GM06990 (cell line): ENCODE results near the gene CDK18.

Source experiments
- DNase-seq: peaks from one replicate; pipeline ENCODE4 v3.0.0-alpha.2; 2011; ENCODE audit not compliant: insufficient read length; ENCODE audit errors: extremely low read depth
- H3K27me3 ChIP-seq: replicated peaks from 2 replicates; pipeline ENCODE4 v1.6.0; 2011; ENCODE audit warnings: low read length; ENCODE audit not compliant: control insufficient read depth, insufficient read depth
- H3K36me3 ChIP-seq: 2 replicates; pipeline ENCODE4 v1.5.1; 2011; ENCODE audit warnings: low read length; ENCODE audit not compliant: control insufficient read depth, insufficient read depth
- H3K4me3 ChIP-seq: replicated peaks from 2 replicates; pipeline ENCODE4 v1.5.1; 2011; ENCODE audit warnings: low read depth, mild to moderate bottlenecking, control low read depth, low read length
- CTCF ChIP-seq: IDR thresholded peaks from 2 replicates; pipeline ENCODE4 v1.5.1; 2011; ENCODE audit warnings: low read length, control low read depth, mild to moderate bottlenecking, inconsistent platforms; ENCODE audit not compliant: insufficient read depth, poor library complexity, severe bottlenecking

Gene CDK18

GRCh38 chr1:205473475-205473874 is 31.0 kb upstream of the CDK18 start:
- H3K27me3 ChIP-seq: no peaks in the 10 kb centered on the region; the same call in 1 of the 2 replicates
- TF ChIP-seq CTCF: no peak
- no peak for DNase-seq
- H3K36me3 ChIP-seq: no peaks in the 10 kb centered on the region
- H3K4me3 ChIP-seq: no peak overlapping the region

GRCh38 chr1:205473966-205474365 is 30.5 kb upstream of the CDK18 start:
- no peaks in the 10 kb centered on the region for H3K36me3 ChIP-seq
- H3K27me3 ChIP-seq: no peaks in the 10 kb centered on the region; the same call in 1 of the 2 replicates
- no peak for DNase-seq
- H3K4me3 ChIP-seq: no peak overlapping the region
- TF ChIP-seq CTCF: no peak

- no peak for TF ChIP-seq CTCF
- no peak for DNase-seq
- no peaks in the 10 kb centered on the region; the same call in 1 of the 2 replicates for H3K27me3 ChIP-seq
- no peak overlapping the region for H3K4me3 ChIP-seq
- no peaks in the 10 kb centered on the region for H3K36me3 ChIP-seq
Observed at GRCh38 chr1:205474571-205474970, 29.9 kb upstream of the CDK18 start.

GRCh38 chr1:205475855-205476254 is 28.6 kb upstream of the CDK18 start:
- no peak for TF ChIP-seq CTCF
- DNase-seq: no peak

GRCh38 chr1:205476648-205477047 is 27.8 kb upstream of the CDK18 start:
- Histone ChIP-seq H3K36me3 (no peaks in the 10 kb centered on the region), H3K4me3 (no peak overlapping the region), H3K27me3 (no peaks in the 10 kb centered on the region; the same call in 1 of the 2 replicates)
- no peak for TF ChIP-seq CTCF
- DNase-seq: no peak

More at GRCh38 chr1:205475855-205476254, 28.6 kb upstream of the CDK18 start:
- Histone ChIP-seq H3K27me3 (no peaks in the 10 kb centered on the region; the same call in 1 of the 2 replicates), H3K36me3 (no peaks in the 10 kb centered on the region), H3K4me3 (no peak overlapping the region)

GRCh38 chr1:205477121-205477758 is 27.2 kb upstream of the CDK18 start:
- Histone ChIP-seq H3K27me3 (no peaks in the 10 kb centered on the region; the same call in 1 of the 2 replicates), H3K36me3 (no peaks in the 10 kb centered on the region), H3K4me3 (no peak overlapping the region)
- no peak for DNase-seq
- no peak for TF ChIP-seq CTCF
